C4-2B (cell line): ENCODE measurements around the gene GIMD1.

ENCODE experiments used
- H3K27ac ChIP-seq: fragments of 450-650 bp; 2 replicates; pipeline ENCODE4 v1.5.1; 2017
- ZFX ChIP-seq: fragments of 450-650 bp; IDR thresholded peaks from 2 replicates; pipeline ENCODE4 v1.6.1; 2017
- TF ChIP-seq, protein P1 (sequence below): fragments of 450-650 bp; conservative IDR thresholded peaks from 2 replicates; pipeline ENCODE4 v1.5.1; 2017; ENCODE audit warnings: mild to moderate bottlenecking

GIMD1 gene

DNA sequence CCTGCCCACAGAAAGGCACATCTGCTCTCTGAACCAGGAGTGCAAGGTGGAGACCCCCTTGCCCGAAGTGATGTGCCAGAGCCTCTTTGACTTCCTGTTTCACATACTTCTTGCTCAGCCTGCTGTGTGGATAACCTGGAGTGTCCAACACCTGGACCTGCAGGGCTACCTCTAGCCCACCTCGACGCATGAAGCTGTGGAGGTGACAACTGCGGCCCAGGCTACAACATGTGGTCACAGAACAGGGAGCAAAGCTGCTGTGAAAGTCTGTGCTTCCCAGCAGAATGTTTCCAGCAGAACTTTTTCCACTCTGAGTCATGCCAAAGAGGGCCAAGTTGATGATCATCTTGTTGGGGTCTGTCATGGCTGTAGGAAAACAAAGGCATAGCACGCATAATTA lies 1.5 kb downstream of the GIMD1 start:
- no peak overlapping the region for H3K27ac ChIP-seq
- TF ChIP-seq, protein P1, sequence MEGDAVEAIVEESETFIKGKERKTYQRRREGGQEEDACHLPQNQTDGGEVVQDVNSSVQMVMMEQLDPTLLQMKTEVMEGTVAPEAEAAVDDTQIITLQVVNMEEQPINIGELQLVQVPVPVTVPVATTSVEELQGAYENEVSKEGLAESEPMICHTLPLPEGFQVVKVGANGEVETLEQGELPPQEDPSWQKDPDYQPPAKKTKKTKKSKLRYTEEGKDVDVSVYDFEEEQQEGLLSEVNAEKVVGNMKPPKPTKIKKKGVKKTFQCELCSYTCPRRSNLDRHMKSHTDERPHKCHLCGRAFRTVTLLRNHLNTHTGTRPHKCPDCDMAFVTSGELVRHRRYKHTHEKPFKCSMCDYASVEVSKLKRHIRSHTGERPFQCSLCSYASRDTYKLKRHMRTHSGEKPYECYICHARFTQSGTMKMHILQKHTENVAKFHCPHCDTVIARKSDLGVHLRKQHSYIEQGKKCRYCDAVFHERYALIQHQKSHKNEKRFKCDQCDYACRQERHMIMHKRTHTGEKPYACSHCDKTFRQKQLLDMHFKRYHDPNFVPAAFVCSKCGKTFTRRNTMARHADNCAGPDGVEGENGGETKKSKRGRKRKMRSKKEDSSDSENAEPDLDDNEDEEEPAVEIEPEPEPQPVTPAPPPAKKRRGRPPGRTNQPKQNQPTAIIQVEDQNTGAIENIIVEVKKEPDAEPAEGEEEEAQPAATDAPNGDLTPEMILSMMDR, result no peak
- no peak for TF ChIP-seq ZFX

DNA sequence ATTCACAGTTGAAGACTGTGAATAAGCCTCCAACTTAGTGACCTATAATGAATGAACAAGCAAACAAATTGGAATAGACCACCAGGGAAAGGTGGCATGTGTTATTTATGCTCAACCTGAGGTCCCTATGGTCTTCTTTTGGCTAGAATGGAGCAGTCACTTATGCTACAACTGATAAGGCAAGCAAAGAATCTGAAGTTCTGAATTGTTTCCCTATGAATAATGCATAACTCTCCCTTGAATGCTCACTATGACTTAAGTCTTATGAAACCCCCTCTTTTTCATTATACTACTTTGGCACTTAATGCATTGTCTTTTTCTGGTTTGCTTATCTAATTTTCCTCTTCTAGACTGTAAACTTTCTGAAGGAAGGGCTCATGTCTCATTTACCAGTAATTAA lies 2.6 kb downstream of the GIMD1 start:
- TF ChIP-seq, protein P1, result no peak
- TF ChIP-seq ZFX, result no peak
- no peak overlapping the region for H3K27ac ChIP-seq

DNA sequence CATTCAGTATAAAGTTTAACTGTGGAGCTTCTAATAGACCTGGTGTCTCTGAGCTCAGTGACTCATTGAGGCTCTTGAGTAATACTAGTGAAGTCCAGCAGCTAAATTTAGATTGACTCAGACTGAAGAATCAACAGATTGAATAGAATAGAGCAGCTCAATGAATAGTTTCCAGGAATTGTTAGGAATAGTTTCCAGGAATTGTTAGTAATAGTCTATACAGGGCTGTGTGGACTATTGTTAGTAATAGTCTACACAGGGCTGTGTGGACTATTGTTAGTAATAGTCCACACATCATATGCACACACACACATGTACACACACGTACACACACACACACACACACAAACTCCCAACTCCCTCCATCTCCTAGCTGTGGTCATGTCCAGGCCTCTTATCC lies 3.0 kb downstream of the GIMD1 start:
- no peak overlapping the region for H3K27ac ChIP-seq
- TF ChIP-seq, protein P1, result no peak
- no peak for TF ChIP-seq ZFX

DNA sequence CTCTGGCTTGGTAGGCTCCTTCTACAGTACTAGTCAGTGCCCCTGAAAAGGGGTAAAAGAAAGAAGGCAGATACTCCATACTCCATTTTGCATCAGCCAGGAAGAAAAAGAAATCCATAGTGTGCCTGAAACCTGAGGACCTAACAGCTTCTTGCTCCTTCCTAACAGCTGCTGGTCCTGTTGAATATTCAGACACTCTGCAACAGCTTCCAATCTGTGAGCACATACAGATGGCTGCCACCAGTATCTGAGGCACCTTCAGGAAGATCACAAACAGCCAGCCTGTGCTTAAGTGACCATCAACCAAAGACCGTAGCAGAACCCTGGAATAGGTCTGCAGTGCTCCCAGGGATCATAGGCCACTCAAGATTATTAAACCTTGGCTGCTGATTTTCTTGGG lies 4.3 kb downstream of the GIMD1 start:
- no peak for TF ChIP-seq ZFX
- TF ChIP-seq, protein P1, result no peak
- no peak overlapping the region for H3K27ac ChIP-seq

DNA sequence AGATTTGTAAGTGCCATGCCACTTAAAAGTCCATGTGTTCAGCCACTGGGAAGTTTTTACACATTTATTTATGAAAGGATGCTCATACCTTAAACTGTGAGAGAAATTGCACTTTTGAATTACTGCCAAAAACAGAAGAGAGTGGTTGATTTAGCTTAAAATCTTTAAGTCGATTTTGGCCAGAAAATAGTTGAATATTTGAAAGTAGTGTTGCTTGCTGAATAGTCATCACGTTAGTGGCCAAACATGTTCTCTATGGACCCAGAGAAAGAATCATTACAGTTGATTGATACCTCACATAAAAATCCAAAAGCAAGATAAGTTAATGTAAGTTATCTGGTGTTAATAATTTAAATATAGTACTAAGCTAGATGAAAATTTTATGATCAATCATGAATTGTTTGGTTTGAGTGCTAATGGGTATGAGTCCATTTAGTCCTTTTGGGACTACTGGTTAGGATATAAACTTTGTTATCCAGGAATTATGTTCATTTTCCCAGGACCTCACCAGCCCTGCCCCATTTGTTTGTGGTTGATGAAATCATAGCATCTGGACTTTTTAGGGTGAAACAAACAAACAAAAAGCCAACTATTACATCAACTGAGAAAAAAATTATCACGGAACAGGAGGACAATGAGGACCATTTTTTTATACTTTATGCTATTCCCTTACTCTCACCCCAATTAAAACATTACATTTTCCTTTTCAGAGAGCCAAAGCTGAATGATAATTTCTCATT lies 6.3 kb downstream of the GIMD1 start:
- no peak for TF ChIP-seq ZFX
- TF ChIP-seq, protein P1, result no peak
- no peak overlapping the region for H3K27ac ChIP-seq

DNA sequence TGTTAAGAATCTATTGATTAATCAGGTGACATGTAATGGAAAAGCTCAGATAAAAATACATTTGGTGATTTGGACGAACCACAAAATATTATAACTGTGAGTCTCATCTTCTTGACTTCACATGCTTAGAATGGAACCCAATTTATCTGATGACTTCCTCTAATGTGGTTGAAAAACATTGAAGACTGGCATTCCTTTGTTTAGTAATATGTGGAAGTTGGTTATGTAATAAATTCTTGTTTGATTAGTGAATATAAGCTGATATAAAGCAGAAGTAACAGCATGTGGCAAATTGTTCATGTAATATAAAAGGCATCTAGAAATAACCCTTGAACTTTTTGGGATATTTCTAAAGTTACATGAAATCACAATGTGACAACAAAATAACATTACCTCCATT lies 9.7 kb downstream of the GIMD1 start:
- H3K27ac ChIP-seq, result no peak overlapping the region
- TF ChIP-seq, protein P1, result no peak
- no peak for TF ChIP-seq ZFX

DNA sequence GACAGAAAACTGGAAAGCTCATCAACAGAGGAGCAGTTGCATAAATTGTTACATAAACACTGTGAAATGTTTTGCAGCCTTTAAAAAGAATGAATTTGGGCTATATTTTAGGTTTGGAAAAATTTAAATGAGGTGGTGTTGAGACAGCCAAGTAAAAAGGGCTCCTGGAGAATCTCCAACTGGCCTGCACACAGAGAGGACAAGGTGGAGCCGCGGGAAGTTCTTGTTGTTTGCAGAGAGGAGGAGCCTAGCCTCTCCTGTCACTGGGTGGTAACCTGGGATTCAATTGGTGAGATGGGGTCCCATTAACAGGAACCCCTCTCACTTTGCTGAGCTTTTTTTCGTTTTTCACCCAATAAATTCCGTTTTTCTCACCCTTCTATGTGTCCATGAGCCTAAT lies 13.4 kb downstream of the GIMD1 start:
- TF ChIP-seq, protein P1, result no peak
- TF ChIP-seq ZFX, result no peak

More for the DNA sequence above, 13.4 kb downstream of the GIMD1 start:
- no peak overlapping the region for H3K27ac ChIP-seq
